ENCODE data around the gene CYP2A7.
"Not testable (repeated sequence)": the region's sequence is repeated elsewhere in the genome, so short reads cannot be mapped to it uniquely, and the experiment has no call there.

Gene CYP2A7

DNA sequence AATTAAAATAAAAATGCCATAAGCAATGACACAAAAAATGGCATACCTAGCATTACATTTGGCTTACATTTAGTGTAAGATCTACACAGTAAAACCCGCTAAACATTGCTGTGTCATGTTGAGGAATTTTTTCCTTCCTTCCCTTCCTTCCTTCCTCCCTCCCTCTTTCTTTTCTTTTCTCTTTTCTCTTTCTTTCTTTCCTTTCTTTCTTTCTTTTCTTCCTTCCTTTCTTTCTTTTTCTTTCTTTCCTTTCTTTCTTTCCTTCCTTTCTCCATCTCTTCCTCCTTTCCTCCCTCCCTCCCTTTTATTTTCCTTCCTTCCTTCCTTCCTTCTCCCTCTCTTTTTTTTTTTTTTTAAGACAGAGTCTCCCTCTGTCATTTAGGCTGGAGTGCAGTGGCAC, 43.6 kb downstream of the CYP2A7 start:
- not testable (repeated sequence) for DNase-seq

DNA sequence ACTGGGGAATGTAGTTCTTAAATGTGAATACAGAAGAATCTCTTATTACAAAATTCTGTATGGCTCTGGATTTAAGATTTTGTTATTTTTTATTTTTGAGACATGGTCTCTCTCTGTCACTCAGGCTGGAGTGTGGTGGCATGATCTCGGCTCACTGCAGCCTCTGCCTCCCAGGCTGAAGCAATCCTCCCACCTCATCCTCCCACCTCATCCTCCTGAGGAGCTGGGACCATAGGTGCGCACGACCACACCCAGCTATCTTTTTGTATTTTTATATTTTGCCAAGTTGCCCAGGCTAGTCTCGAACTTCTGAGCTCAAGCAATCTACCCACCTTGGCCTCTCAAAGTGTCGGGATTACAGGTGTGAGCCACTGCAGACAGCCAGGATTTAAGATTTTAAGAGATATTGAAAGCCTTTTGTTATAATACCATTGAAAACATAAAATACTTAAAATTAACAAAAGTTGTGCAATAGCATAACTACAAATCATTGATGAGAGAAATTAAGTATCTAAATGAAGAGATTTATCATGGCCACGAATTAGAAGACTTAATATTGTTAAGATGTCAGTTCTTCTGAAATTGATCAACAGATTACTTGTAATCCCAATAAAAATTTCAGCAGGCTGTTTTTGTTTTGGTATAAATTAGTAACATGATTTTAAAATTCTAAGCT, 45.1 kb downstream of the CYP2A7 start:
- DNase-seq: no peak

DNA sequence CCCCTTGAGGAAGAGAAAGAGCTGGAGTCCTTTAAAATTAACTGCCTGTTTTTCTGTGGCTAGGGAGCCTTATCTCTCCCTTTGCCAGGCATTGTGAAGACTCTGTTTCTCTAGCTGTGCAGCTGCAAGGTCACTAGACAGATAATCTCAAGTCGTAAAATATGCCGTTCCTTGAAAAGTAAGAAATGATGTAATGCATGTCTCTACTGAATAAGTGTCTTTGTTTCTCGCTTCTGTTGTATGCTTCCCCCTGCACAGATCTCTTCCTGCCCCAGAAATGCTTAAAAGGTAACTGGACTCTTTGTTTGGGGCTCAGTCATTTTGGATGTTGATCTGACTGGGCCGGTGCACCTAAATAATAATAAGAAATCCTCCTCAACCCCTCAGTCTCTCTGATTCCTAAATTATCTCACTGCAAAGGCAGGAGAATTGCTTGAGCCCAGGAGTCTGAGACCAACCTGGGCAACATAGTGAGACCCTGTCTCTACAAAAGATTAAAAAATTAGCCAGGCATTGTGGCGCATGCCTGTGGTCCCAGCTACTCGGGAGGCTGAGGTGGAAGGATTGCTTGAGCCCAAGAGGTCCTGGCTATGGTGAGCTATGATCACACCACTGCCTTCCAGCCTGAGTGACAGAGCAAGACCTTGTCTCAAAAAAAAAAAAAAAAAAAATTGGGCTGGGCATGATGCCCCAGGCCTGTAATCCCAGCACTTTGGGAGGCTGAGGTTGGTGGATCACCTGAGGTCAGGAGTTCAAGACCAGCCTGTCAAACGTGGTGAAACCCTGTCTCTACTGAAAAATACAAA, 48.1 kb downstream of the CYP2A7 start:
- DNase-seq: not testable (repeated sequence)

DNA sequence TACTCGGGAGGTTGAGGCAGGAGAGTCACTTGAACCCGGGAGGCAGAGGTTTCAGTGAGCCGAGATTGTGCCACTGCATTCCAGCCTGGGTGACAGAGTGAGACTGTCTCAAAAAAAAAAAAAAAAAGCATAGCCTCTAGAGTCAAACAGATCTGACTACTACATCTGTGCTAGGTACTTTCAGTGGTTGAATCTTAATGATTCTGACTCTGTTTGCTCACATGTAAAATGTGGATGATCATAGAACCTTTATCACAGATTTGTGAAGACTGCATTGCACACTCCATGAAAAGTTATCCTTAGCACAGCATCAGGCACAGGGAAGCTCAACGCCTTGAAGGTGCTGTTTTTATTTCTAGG, 49.6 kb downstream of the CYP2A7 start:
- not testable (repeated sequence) for DNase-seq

DNA sequence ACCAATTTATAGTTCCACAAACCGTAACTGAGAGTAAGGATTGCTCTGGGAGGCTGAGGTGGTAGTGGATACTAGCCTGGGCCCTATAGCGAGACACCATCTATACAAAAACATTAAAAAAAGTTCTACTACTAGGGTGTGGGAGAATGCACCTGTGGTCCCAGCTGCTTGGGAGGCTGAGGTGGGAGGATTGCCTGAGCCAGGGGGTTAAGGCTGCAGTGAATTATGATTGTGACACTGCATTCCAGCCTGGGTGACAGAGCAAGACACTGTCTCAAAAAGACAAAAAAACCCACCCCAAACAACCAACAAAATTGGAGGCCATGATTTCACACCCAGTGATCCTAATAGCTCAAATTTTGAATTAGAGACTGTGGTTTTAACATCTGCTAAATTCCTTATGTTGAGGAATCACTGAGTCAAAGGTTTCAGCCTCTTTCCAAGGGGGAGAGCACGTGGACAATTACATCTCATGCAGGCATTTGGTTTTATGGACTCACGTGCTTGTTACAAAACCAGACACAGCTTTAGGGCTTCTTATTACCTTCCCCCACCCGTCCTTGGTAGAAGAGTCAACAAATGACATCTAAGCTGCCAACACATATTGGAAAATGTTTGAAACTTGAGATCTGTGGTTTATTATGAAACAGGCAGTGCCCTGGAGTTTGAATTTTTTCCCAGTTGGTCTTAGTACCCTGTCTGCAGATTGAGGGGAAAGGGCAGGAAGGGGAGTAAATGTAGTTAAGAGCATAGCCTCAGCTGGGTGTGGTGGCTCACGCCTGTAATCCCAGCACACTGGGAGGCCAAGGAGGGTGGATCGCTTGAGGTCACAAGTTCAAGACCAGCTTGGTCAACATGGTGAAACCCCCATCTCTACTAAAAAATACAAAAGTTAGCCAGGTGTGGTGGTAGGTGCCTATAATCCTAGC, 50.3 kb downstream of the CYP2A7 start:
- no peak for DNase-seq

DNA sequence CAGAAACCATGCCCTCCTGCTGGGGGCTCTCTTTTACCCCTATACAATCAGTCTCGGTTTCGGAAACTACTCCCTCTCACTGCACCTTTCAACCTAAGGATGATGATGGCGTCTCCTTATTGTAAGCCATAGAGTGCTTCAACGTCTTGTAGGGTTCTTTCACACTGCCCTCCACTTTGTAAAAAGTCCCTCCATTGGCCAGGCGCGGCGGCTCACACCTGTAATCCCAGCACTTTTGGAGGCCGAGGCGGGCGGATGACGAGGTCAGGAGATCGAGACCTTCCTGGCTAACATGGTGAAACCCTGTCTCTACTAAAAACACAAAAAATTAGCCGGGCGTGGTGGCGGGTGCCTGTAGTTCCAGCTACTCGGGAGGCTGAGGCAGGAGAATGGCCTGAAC, 51.3 kb downstream of the CYP2A7 start:
- DNase-seq: not testable (repeated sequence)

DNA sequence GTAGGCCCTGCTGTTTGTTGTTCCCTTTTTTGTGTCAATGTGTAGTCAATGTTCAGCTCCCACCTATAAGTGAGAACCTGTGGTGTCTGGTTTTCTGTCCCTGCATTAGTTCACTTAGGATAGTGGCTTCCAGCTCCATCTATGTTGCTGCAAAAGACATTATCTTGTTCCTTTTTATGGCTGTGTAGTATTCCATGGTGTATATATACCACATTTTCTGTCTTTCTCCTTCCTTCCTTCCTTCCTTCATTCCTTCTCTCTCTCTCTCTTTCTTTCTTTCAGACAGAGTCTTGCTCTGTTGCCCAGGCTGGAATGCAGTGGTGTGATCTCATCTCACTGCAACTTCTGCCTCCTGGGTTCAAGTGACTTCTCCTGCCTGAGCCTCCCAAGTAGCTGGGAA, 52.8 kb downstream of the CYP2A7 start:
- DNase-seq: no peak

DNA sequence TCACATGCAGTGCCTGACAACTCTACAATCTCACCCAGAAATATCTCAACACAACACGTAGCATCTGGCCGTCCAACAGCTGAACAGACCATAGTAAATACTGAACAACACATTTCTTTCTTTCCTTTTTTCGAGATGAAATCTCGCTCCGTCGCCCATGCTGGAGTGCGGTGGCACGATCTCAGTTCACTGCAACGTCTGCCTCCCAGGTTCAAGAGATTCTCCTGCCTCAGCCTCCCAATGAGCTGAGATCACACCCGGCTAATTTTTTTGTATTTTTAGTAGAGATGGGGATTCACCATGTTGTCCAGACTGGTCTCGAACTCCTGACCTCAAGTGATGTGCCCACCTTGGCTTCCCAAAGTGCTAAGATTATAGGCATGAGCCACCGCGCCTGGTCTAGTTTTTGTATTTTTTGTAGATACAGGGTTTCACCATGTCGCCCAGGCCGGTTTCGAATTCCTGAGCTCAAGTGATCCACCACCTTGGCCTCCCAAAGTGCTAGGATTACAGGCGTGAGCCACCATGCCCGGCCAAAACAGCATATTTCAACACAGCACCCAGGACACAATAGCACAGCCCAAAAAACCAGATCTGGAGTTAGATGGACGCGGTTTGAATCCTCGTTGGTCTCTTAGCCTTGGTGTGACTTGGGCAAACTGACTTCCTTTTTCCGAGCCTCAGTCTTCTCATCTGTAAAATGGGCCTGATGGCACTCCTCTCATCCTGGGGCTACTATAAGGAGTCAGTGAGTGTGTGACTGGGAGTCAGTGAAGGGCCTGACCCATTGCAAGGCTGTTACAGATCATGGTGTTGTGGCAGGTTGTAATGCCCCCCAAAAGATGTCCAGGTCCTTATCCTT, 54.4 kb downstream of the CYP2A7 start:
- DNase-seq: no peak

DNA sequence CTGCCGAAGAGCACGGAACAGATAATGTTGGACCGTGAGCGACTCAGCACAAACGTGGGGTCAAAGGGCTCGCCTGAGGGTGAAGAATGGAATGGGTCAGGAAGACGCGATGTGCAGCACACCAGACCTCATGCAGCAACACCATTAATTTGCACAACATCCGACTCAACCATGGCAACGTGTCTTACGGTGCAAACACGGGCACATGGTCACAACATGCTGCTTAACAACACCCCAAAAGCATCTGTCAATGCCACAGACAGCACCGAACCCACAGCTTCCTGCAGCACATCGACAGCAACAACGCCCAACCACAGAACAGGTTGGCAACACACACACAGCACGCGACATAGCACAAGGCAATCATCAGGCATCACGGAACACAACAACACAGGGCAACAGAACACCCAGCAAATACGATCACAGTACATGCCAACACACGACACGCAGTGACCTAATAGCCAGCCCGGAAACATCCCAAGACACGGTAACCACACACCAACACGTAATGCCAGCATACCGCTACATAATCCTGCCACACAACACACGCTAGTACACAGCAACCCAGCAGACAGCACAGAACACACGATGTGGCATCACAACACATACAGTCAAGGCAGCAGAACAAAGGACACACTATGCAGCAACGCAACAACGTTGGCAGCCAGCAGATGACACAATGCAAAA, 55.2 kb downstream of the CYP2A7 start:
- DNase-seq: not testable (repeated sequence)

DNA sequence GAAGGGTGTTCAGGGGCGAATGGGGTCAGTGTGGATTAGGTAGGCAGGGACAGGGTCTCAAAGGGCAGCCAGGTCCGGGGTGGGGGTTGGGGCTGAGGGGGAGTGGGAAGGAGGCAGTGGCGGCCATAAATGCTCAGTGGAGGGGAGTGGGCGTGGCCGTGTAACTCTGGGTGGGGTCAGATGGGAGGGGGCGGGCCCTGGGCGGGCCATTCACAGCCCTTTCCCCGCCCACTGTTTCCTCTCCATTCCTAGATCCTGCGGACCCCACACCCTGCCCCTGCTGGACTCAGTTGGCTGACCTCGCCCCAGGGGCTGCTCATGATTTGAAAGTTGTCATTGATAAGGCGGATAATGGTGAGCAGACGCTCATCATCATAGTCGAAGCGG, 55.7 kb downstream of the CYP2A7 start:
- not testable (repeated sequence) for DNase-seq

DNA sequence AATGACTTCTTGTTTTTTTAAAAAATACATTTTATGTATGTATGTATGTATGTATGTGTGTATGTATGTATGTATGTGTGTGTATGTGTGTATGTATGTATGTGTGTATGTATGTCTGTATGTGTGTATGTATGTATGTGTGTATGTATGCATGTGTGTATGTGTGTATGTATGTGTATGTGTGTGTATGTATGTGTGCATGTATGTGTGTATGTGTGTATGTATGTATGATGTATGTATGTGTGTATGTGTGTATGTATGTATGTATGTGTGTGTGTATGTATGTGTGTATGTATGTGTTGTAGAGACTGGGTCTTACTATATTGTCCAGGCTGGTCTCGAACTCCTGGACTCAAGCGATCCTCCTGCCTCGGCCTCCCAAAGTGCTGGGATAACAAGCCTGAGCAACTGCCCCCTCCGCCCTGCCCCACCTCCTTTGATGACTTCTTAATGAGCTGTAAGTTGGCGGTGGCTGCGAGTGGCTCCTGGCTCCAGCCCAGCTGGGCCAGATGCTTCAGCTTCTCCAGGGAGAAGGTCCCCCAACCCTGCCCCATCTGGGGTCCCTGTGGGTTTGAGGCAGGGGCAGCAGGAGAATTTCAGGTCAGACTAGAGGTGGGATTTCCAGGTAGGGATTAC, 56.5 kb downstream of the CYP2A7 start:
- not testable (repeated sequence) for DNase-seq
